K562 (cell line): ENCODE measurements around the gene GIGYF1. TPM values are rescaled to one million over a fixed set of nuclear protein-coding genes. Genes with fewer than 3 reads are reported as not detected.

Experiments
- CBX5 ChIP-seq: IDR thresholded peaks from 2 replicates; pipeline ENCODE4 v1.6.1; 2014; ENCODE audit warnings: low read depth, borderline replicate concordance
- HMGXB4 ChIP-seq: sonication (generic); formaldehyde crosslinking; IDR thresholded peaks from 2 replicates; pipeline ENCODE4 v1.8.1; 2023; ENCODE audit warnings: mild to moderate bottlenecking, missing genetic modification reagents
- ILK ChIP-seq: fragments of 450-650 bp; IDR thresholded peaks from 2 replicates; pipeline ENCODE4 v1.6.1; 2016; ENCODE audit warnings: missing genetic modification characterization, low read depth, mild to moderate bottlenecking, missing compliant biosample characterization, moderate library complexity, borderline replicate concordance
- KDM2B ChIP-seq: fragments of 250-450 bp; sonication (Bioruptor Pico); IDR thresholded peaks from 2 replicates; pipeline ENCODE4 v1.8.0; 2021; ENCODE audit warnings: mild to moderate bottlenecking, moderate library complexity
- KDM5B ChIP-seq: fragments of 200-600 bp; sonication (generic); IDR thresholded peaks from 2 replicates; pipeline ENCODE4 v1.6.1; 2012; ENCODE audit warnings: low read depth, mild to moderate bottlenecking, moderate library complexity, low read length, control low read depth, inconsistent platforms; ENCODE audit not compliant: insufficient replicate concordance
- MECOM ChIP-seq: fragments of 250-450 bp; sonication (Bioruptor Pico); IDR thresholded peaks from 2 replicates; pipeline ENCODE4 v1.8.0; 2022; ENCODE audit warnings: inconsistent platforms
- MIER1 ChIP-seq: fragments of 450-650 bp; IDR thresholded peaks from 2 replicates; pipeline ENCODE4 v1.6.1; 2016; ENCODE audit warnings: antibody characterized with exemption, mild to moderate bottlenecking, low read depth
- MTF1 ChIP-seq: fragments of 250-450 bp; sonication (Bioruptor Pico); IDR thresholded peaks from 2 replicates; pipeline ENCODE4 v1.9.0; 2021; ENCODE audit warnings: moderate library complexity, mild to moderate bottlenecking, inconsistent platforms, borderline replicate concordance
- NFXL1 ChIP-seq: fragments of 450-650 bp; formaldehyde crosslinking; IDR thresholded peaks from 2 replicates; pipeline ENCODE4 v1.4.0; 2021; ENCODE audit warnings: mild to moderate bottlenecking
- NFYB ChIP-seq: IDR thresholded peaks from 2 replicates; pipeline ENCODE4 v1.6.1; 2011; ENCODE audit warnings: mild to moderate bottlenecking, moderate library complexity; ENCODE audit not compliant: insufficient read length; ENCODE audit errors: extremely low read depth
- NR2C1 ChIP-seq, 2 experiments: fragments of 450-650 bp; IDR thresholded peaks; 2 replicates each; pipeline ENCODE4 v1.6.1; 2017; ENCODE audit warnings: mild to moderate bottlenecking in 2 of 2, antibody characterized with exemption in 1 of 2, inconsistent platforms in 1 of 2, missing compliant biosample characterization in 1 of 2, missing genetic modification characterization in 1 of 2
- PHF8 ChIP-seq: fragments of 200-600 bp; sonication (generic); IDR thresholded peaks from 2 replicates; pipeline ENCODE4 v1.6.1; 2012; ENCODE audit warnings: mixed run types, mild to moderate bottlenecking, inconsistent platforms, low read length, moderate library complexity, borderline replicate concordance
- POLR2H ChIP-seq: IDR thresholded peaks from 2 replicates; pipeline ENCODE4 v1.6.1; 2016; ENCODE audit warnings: missing genetic modification characterization, low read depth, mild to moderate bottlenecking, control low read depth, missing compliant biosample characterization, moderate library complexity
- RBFOX2 ChIP-seq: fragments of 200-400 bp; formaldehyde crosslinking; IDR thresholded peaks from 2 replicates; pipeline ENCODE4 v1.6.1; 2017; ENCODE audit warnings: low read depth, mild to moderate bottlenecking, low read length, moderate library complexity
- RBM39 ChIP-seq: fragments of 200-400 bp; formaldehyde crosslinking; optimal IDR thresholded peaks from 2 replicates; pipeline ENCODE3; 2018; ENCODE audit warnings: low read depth, low read length
- RFX1 ChIP-seq: fragments of 450-650 bp; IDR thresholded peaks from 2 replicates; pipeline ENCODE4 v1.6.1; 2016; ENCODE audit warnings: mild to moderate bottlenecking, moderate library complexity
- SIX5 ChIP-seq, 2 experiments: IDR thresholded peaks; 2 replicates each; pipeline ENCODE4 v1.6.1; 2011; ENCODE audit warnings: low read length in 2 of 2, borderline replicate concordance in 1 of 2, low read depth in 1 of 2, mild to moderate bottlenecking in 1 of 2, moderate library complexity in 1 of 2; ENCODE audit not compliant: insufficient read depth in 1 of 2
- TAF15 ChIP-seq: fragments of 200-400 bp; formaldehyde crosslinking; IDR thresholded peaks from 2 replicates; pipeline ENCODE4 v1.6.1; 2017; ENCODE audit warnings: mild to moderate bottlenecking, low read depth, low read length, moderate library complexity
- ZNF764 ChIP-seq: fragments of 250-450 bp; sonication (Bioruptor Pico); IDR thresholded peaks from 2 replicates; pipeline ENCODE4 v1.4.0; 2020; ENCODE audit warnings: low read depth, mild to moderate bottlenecking, moderate library complexity
- polyA plus RNA-seq, 8 experiments: library from polyadenylated mRNA; depleted of rRNA in 4 of 8; stranded (reverse) in 5 of 8; unstranded in 3 of 8; fragments of >200 nt; fragmentation: Nextera tagmentation in 2 of 8; fragmentation: Illumina TruSeq in 1 of 8; extraction: Ambion mirVana in 2 of 8; extraction: Trizol in 1 of 8; gene quantifications; 2 replicates each; pipeline versions ENCODE4 v1.2.1 to v1.2.3, GENCODE V29; 2011 to 2014; ENCODE audit warnings: inconsistent platforms in 1 of 8, missing spikeins in 1 of 8
- total RNA-seq, 7 experiments: library from RNA; depleted of rRNA in 6 of 7; stranded (reverse); fragments of >200 nt in 6 of 7; fragmentation: Illumina TruSeq in 2 of 7; extraction: Trizol in 2 of 7; gene quantifications; 2 replicates each; pipeline versions ENCODE4 v1.2.1 to v1.2.3, GENCODE V29; 2011 to 2021; ENCODE audit warnings: low replicate concordance in 1 of 7
- TF ChIP-seq, protein P1 (sequence below), 2 experiments: fragments of 450-650 bp; conservative IDR thresholded peaks; 2 replicates each; pipeline ENCODE4 v1.6.1; 2017; ENCODE audit warnings: mild to moderate bottlenecking in 2 of 2, moderate library complexity in 2 of 2
- TF ChIP-seq, protein P2 (sequence below): sonication (generic); formaldehyde crosslinking; IDR thresholded peaks from 2 replicates; pipeline ENCODE4 v1.8.0; 2023; ENCODE audit warnings: mild to moderate bottlenecking, missing genetic modification reagents
- TF ChIP-seq, protein P3 (sequence below): fragments of 250-450 bp; sonication (Bioruptor Pico); IDR thresholded peaks from 2 replicates; pipeline ENCODE4 v1.5.1; 2021; ENCODE audit warnings: mild to moderate bottlenecking

GIGYF1 gene
- total and polyA plus RNA-seq, 9 of the 15 experiments (the other 6 are each of a cell fraction or from before 2014, with no cell fraction given), result 0.56 to 76.2 (median 16.8) TPM

DNA sequence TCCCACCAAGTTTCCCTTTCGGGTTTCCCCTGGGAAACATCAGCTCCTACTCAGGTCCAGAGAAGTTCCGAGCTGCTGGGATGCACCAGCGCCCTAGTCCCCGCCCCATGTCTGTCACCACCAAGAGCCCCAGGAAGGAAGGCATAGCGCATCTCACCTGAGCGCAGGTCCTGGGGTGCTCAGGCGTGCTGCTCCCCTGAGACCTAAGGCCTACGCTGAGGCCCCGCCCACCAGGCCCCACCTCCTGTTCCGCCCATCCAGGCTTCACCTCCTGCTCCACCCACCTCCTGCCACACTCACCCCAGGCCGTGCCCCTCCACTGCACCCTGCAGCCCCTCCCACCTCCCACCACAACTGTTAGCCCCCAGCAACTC is 51.5 kb downstream of the GIGYF1 start (continued):
- TF ChIP-seq, protein P1, sequence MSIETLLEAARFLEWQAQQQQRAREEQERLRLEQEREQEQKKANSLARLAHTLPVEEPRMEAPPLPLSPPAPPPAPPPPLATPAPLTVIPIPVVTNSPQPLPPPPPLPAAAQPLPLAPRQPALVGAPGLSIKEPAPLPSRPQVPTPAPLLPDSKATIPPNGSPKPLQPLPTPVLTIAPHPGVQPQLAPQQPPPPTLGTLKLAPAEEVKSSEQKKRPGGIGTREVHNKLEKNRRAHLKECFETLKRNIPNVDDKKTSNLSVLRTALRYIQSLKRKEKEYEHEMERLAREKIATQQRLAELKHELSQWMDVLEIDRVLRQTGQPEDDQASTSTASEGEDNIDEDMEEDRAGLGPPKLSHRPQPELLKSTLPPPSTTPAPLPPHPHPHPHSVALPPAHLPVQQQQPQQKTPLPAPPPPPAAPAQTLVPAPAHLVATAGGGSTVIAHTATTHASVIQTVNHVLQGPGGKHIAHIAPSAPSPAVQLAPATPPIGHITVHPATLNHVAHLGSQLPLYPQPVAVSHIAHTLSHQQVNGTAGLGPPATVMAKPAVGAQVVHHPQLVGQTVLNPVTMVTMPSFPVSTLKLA (conservative IDR thresholded peaks at IDR 0.05), result 0 out of 4 replicates have a peak, but pooled peaks of 1 of the 2 experiments have one; percentile 44
- TF ChIP-seq RBFOX2 (peak; percentile 47), CBX5 (no peak), ILK (tag) (no peak), TAF15 (no peak), KDM2B (CRISPR knock-in tag) (no peak), PHF8 (peak; percentile 42; the same call in 1 of the 2 replicates), ZNF764 (no peak), NR2C1 (IDR thresholded peaks at IDR 0.05) (no peak), NR2C1 (tag; IDR thresholded peaks at IDR 0.05) (no peak), HMGXB4 (CRISPR knock-in tag) (0 out of 2 replicates have a peak, but pooled peaks have one; percentile 37), SIX5 (IDR thresholded peaks at IDR 0.05; ENCODE audit: borderline replicate concordance in 1 of 2, insufficient read depth in 1 of 2, low read depth in 1 of 2, low read length in 2 of 2) (no peak), NFXL1 (CRISPR knock-in tag) (no peak), RFX1 (no peak), NFYB (no peak), MECOM (no peak), KDM5B (peak; percentile 6), RBM39 (no peak), POLR2H (no peak), MIER1 (no peak), MTF1 (CRISPR knock-in tag) (no peak)
- TF ChIP-seq, protein P2, sequence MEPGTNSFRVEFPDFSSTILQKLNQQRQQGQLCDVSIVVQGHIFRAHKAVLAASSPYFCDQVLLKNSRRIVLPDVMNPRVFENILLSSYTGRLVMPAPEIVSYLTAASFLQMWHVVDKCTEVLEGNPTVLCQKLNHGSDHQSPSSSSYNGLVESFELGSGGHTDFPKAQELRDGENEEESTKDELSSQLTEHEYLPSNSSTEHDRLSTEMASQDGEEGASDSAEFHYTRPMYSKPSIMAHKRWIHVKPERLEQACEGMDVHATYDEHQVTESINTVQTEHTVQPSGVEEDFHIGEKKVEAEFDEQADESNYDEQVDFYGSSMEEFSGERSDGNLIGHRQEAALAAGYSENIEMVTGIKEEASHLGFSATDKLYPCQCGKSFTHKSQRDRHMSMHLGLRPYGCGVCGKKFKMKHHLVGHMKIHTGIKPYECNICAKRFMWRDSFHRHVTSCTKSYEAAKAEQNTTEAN (CRISPR knock-in tag), result no peak
- TF ChIP-seq, protein P3, sequence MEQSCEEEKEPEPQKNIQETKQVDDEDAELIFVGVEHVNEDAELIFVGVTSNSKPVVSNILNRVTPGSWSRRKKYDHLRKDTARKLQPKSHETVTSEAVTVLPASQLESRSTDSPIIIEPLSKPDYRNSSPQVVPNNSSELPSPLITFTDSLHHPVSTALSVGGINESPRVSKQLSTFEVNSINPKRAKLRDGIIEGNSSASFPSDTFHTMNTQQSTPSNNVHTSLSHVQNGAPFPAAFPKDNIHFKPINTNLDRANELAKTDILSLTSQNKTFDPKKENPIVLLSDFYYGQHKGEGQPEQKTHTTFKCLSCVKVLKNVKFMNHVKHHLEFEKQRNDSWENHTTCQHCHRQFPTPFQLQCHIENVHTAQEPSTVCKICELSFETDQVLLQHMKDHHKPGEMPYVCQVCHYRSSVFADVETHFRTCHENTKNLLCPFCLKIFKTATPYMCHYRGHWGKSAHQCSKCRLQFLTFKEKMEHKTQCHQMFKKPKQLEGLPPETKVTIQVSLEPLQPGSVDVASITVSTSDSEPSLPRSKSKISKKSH (CRISPR knock-in tag), result no peak
